HCT116 (cell line): ENCODE data around the gene PGPEP1. TPM values are rescaled to one million over a fixed set of nuclear protein-coding genes. Genes with fewer than 3 reads are reported as not detected.

Source experiments
- ATAC-seq: fragments of 200-7000 bp; cut with Tn5 transposase; 2 replicates; pipeline ENCODE4 v1.9.1; 2020; ENCODE audit warnings: mild to moderate bottlenecking, moderate library complexity
- BruUV-seq: library from RNA; stranded (reverse); fragments of 400-500 nt; replicated peaks from 2 replicates; lab custom pipeline; 2021; lab: Mats Ljungman, UMichigan
- CTCF ChIA-PET: fragments of 300-600 bp; sonication (Branson Sonifier 250); formaldehyde crosslinking; loops from one replicate; lab custom pipeline; 2021; ENCODE audit warnings: antibody characterized with exemption; lab: Charles Lee
- POLR2A ChIA-PET: fragments of 300-600, 350-600 bp; sonication (Branson Sonifier 250); formaldehyde crosslinking; loops from one replicate; lab custom pipeline; 2021; ENCODE audit warnings: antibody characterized with exemption; lab: Charles Lee
- RAD21 ChIA-PET, 2 experiments: fragments of 300-600 bp; sonication (Branson Sonifier 250); formaldehyde crosslinking; loops; one replicate each; lab custom pipeline; 2023; ENCODE audit warnings: low total read pairs in 2 of 2; ENCODE audit not compliant: uncharacterized antibody in 2 of 2, unreplicated experiment in 2 of 2, low non-redundant PET in 1 of 2; lab: Charles Lee
- DNase-seq: peaks from one replicate; pipeline ENCODE4 v3.0.0-alpha.2; 2010; ENCODE audit warnings: low read depth, low spot score
- H2AFZ ChIP-seq: fragments of 200-600 bp; shearing (Covaris generic), sonication (generic); 2 replicates; pipeline ENCODE4 v1.6.1; 2017; ENCODE audit warnings: low read depth, mixed run types, mixed read lengths, antibody characterized with exemption, low read length; ENCODE audit not compliant: poor library complexity, severe bottlenecking
- H3K27ac ChIP-seq: 2 replicates; pipeline ENCODE4 v1.5.1; 2012; ENCODE audit warnings: low read depth, low read length
- H3K27me3 ChIP-seq: fragments of 200-600 bp; sonication (generic); 2 replicates; pipeline ENCODE4 v1.6.1; 2016; ENCODE audit warnings: mixed run types, low read length, mixed read lengths; ENCODE audit not compliant: insufficient read depth
- H3K36me3 ChIP-seq, 2 experiments: fragments of 200-500 bp in 1 of 2; fragments of 200-600 bp in 1 of 2; sonication (Bioruptor generic) in 1 of 2; sonication (generic) in 1 of 2; 2 replicates each; pipeline versions ENCODE4 v1.5.1 to v1.6.1; 2014 to 2016; ENCODE audit warnings: low read length in 2 of 2, inconsistent platforms in 1 of 2, mixed read lengths in 1 of 2, mixed run types in 1 of 2; ENCODE audit not compliant: insufficient read depth in 2 of 2, control insufficient read depth in 1 of 2
- H3K4me1 ChIP-seq, 2 experiments: fragments of 200-600 bp in 1 of 2; sonication (generic) in 1 of 2; 2 replicates each; pipeline versions ENCODE4 v1.5.1 to v1.6.1; 2012 to 2017; ENCODE audit warnings: low read length in 2 of 2, inconsistent platforms in 1 of 2, mild to moderate bottlenecking in 1 of 2, mixed read lengths in 1 of 2, mixed run types in 1 of 2, moderate library complexity in 1 of 2; ENCODE audit not compliant: insufficient read depth in 2 of 2, control insufficient read depth in 1 of 2
- H3K4me2 ChIP-seq: fragments of 200-600 bp; sonication (generic); 2 replicates; pipeline ENCODE4 v1.6.1; 2017; ENCODE audit warnings: mixed run types, low read length, mixed read lengths
- H3K4me3 ChIP-seq, 2 experiments: fragments of 200-600 bp in 1 of 2; sonication (generic) in 1 of 2; replicated peaks in 1 of 2; 2 replicates each; pipeline ENCODE4 v1.5.1; 2011 to 2016; ENCODE audit warnings: low read length in 2 of 2, control low read depth in 1 of 2, low read depth in 1 of 2, mild to moderate bottlenecking in 1 of 2, mixed read lengths in 1 of 2, mixed run types in 1 of 2
- H3K79me2 ChIP-seq: fragments of 200-600 bp; sonication (generic); 2 replicates; pipeline ENCODE4 v1.6.1; 2017; ENCODE audit warnings: mild to moderate bottlenecking, mixed run types, low read length, moderate library complexity, mixed read lengths; ENCODE audit not compliant: insufficient read depth
- H3K9ac ChIP-seq: fragments of 200-600 bp; sonication (generic); 2 replicates; pipeline ENCODE4 v1.6.1; 2016; ENCODE audit warnings: low read length, mixed read lengths
- H3K9me2 ChIP-seq: fragments of 200-600 bp; sonication (generic), shearing (Covaris generic); 2 replicates; pipeline ENCODE4 v1.6.1; 2017; ENCODE audit warnings: mixed run types, mild to moderate bottlenecking, moderate library complexity; ENCODE audit not compliant: insufficient read depth
- H3K9me3 ChIP-seq, 2 experiments: fragments of 200-500 bp in 1 of 2; fragments of 200-600 bp in 1 of 2; sonication (Bioruptor generic) in 1 of 2; sonication (generic) in 1 of 2; 2 replicates each; pipeline ENCODE4 v1.6.1; 2014 to 2017; ENCODE audit warnings: low read length in 2 of 2, mixed read lengths in 2 of 2, inconsistent platforms in 1 of 2, low read depth in 1 of 2, mild to moderate bottlenecking in 1 of 2, mixed run types in 1 of 2, moderate library complexity in 1 of 2; ENCODE audit not compliant: control insufficient read depth in 1 of 2, insufficient read depth in 1 of 2
- H4K20me1 ChIP-seq: fragments of 200-600 bp; sonication (generic), shearing (Covaris generic); 2 replicates; pipeline ENCODE4 v1.6.1; 2017; ENCODE audit warnings: mixed run types, mild to moderate bottlenecking, moderate library complexity; ENCODE audit not compliant: insufficient read depth
- ATF3 ChIP-seq: IDR thresholded peaks from 2 replicates; pipeline ENCODE4 v1.6.1; 2012
- CBX3 ChIP-seq: IDR thresholded peaks from 2 replicates; pipeline ENCODE4 v1.6.1; 2012; ENCODE audit warnings: low read depth
- CTCF ChIP-seq, 3 experiments: fragments of 200-600 bp in 1 of 3; sonication (generic) in 1 of 3; IDR thresholded peaks in 2 of 3; conservative IDR thresholded peaks in 1 of 3; 2 replicates each; pipeline ENCODE4 v1.5.1; 2012 to 2017; ENCODE audit warnings: low read depth in 2 of 3, low read length in 2 of 3, antibody characterized with exemption in 1 of 3, borderline replicate concordance in 1 of 3, control low read depth in 1 of 3, mild to moderate bottlenecking in 1 of 3, mixed read lengths in 1 of 3, mixed run types in 1 of 3, moderate library complexity in 1 of 3; ENCODE audit not compliant: insufficient read depth in 1 of 3
- EGR1 ChIP-seq: IDR thresholded peaks from 2 replicates; pipeline ENCODE4 v1.6.1; 2012; ENCODE audit warnings: low read depth
- EZH2phosphoT487 ChIP-seq: fragments of 200-600 bp; IDR thresholded peaks from 2 replicates; pipeline ENCODE4 v1.6.1; 2018; ENCODE audit warnings: antibody characterized with exemption, borderline replicate concordance
- JUND ChIP-seq: IDR thresholded peaks from 2 replicates; pipeline ENCODE4 v1.6.1; 2012
- POLR2AphosphoS5 ChIP-seq: IDR thresholded peaks from 2 replicates; pipeline ENCODE4 v1.6.1; 2011; ENCODE audit warnings: mild to moderate bottlenecking, low read depth, low read length, moderate library complexity
- RAD21 ChIP-seq: IDR thresholded peaks from 2 replicates; pipeline ENCODE4 v1.6.1; 2012; ENCODE audit warnings: low read depth, mild to moderate bottlenecking
- SIN3A ChIP-seq: IDR thresholded peaks from 2 replicates; pipeline ENCODE4 v1.6.1; 2012; ENCODE audit warnings: low read depth
- SP1 ChIP-seq: IDR thresholded peaks from 2 replicates; pipeline ENCODE4 v1.6.1; 2012; ENCODE audit warnings: low read depth
- YY1 ChIP-seq: IDR thresholded peaks from 2 replicates; pipeline ENCODE4 v1.6.1; 2011; ENCODE audit warnings: low read length, low read depth, moderate library complexity, mild to moderate bottlenecking; ENCODE audit not compliant: insufficient replicate concordance; ENCODE audit errors: extremely low read depth
- ZBTB33 ChIP-seq: IDR thresholded peaks from 2 replicates; pipeline ENCODE4 v1.6.1; 2011; ENCODE audit warnings: mild to moderate bottlenecking, low read length, moderate library complexity; ENCODE audit not compliant: insufficient replicate concordance; ENCODE audit errors: extremely low read depth
- intact Hi-C: fragments of 100-400 bp; cut with micrococcal nuclease; formaldehyde crosslinking; loops from 2 replicates; pipeline ENCODE4 v1.10.0; 2022
- total RNA-seq: library from RNA; stranded (reverse); gene quantifications from one replicate; pipeline ENCODE4 v1.2.1, GENCODE V29; 2021; ENCODE audit not compliant: unreplicated experiment

PGPEP1 gene
- total RNA-seq, 1 experiment from 2014 or later, result 30.9 TPM

GRCh38 chr19:18308051-18308947, 32.1 kb upstream of the PGPEP1 start:
- ChIA-PET CTCF (interaction anchor here (1.0 kb wide), 1 partner anchor 29 kb away, joined by 5 read pairs; no protein-coding TSS in a partner anchor), RAD21 (no interaction called here), POLR2A (no interaction called here)
- Histone ChIP-seq H3K36me3 (peaks cover 15 to 53% of the 10 kb centered on the region in 2 experiments; a peak in 3 of 4 replicates), H3K27ac (peak overlapping the region; percentile 42; the same call in 1 of the 2 replicates), H3K27me3 (no peaks in the 10 kb centered on the region), H2AFZ (no peak overlapping the region), H4K20me1 (no peaks in the 10 kb centered on the region), H3K4me3 (no peak overlapping the region), H3K79me2 (peaks cover 14% of the 10 kb centered on the region; the same call in 1 of the 2 replicates), H3K9me2 (no peaks in the 10 kb centered on the region), H3K4me2 (no peak overlapping the region), H3K9ac (no peak overlapping the region), H3K4me1 (peaks cover 21 to 30% of the 10 kb centered on the region in 2 experiments), H3K9me3 (no peaks in the 10 kb centered on the region)
- intact Hi-C loops, result no loop called here
- BruUV-seq, result no TSS peak
- TF ChIP-seq POLR2AphosphoS5 (0 out of 2 replicates have a peak, but pooled peaks have one; percentile 22), JUND (no peak)
- no peak for DNase-seq
- ATAC-seq, result no peak

- no peak for TF ChIP-seq RAD21
- TF ChIP-seq YY1, result no peak
- no peak for TF ChIP-seq JUND
- no peak for TF ChIP-seq ATF3
- TF ChIP-seq SP1, result no peak
- no peak for TF ChIP-seq CBX3
- TF ChIP-seq SIN3A, result no peak
- TF ChIP-seq EZH2phosphoT487, result no peak
- TF ChIP-seq ZBTB33, result no peak
- TF ChIP-seq CTCF (IDR thresholded peaks at IDR 0.05 in 2 of 3, conservative IDR thresholded peaks at IDR 0.05 in 1 of 3; ENCODE audit: borderline replicate concordance in 1 of 3, insufficient read depth in 1 of 3, low read depth in 2 of 3, low read length in 2 of 3), result no peak
- no peak for TF ChIP-seq EGR1
- Histone ChIP-seq H3K4me2 (no peak overlapping the region), H4K20me1 (no peaks in the 10 kb centered on the region), H3K9me2 (no peaks in the 10 kb centered on the region), H3K9me3 (no peaks in the 10 kb centered on the region), H3K4me3 (no peak overlapping the region), H3K36me3 (peaks cover 15 to 53% of the 10 kb centered on the region in 2 experiments; a peak in 3 of 4 replicates), H3K27ac (no peak overlapping the region; the same call in 1 of the 2 replicates), H3K27me3 (no peaks in the 10 kb centered on the region), H3K9ac (no peak overlapping the region), H2AFZ (no peak overlapping the region), H3K79me2 (peaks cover 20% of the 10 kb centered on the region; the same call in 1 of the 2 replicates), H3K4me1 (peaks cover 14 to 23% of the 10 kb centered on the region in 2 experiments)
- no peak for ATAC-seq
- intact Hi-C loops, result no loop called here
- DNase-seq, result no peak
- CTCF ChIA-PET, result interaction anchor here (1.0 kb wide), 1 partner anchor 30 kb away, joined by 5 read pairs; no protein-coding TSS in a partner anchor
- POLR2A ChIA-PET, result no interaction called here
- no TSS peak for BruUV-seq
- RAD21 ChIA-PET, result no interaction called here
Observed at GRCh38 chr19:18308948-18309325, 31.5 kb upstream of the PGPEP1 start.
